HG02970 (cell line): ENCODE measurements around the gene INO80D.
"Not testable (repeated sequence)": the region's sequence is repeated elsewhere in the genome, so short reads cannot be mapped to it uniquely, and the experiment has no call there.

ENCODE experiments used
- ATAC-seq: cut with Tn5 transposase; IDR thresholded peaks from one replicate; pipeline ENCODE4 v1.9.1; 2021; ENCODE audit warnings: mild to moderate bottlenecking, moderate library complexity, moderate number of reproducible peaks; ENCODE audit not compliant: unreplicated experiment, low FRiP score

INO80D gene

GRCh38 chr2:206033452-206033851 is 52.5 kb downstream of the INO80D start:
- ATAC-seq, result not testable (repeated sequence)

- ATAC-seq, result no peak
These were observed 53.9 kb downstream of the INO80D start for GRCh38 chr2:206031950-206032567.

DNA sequence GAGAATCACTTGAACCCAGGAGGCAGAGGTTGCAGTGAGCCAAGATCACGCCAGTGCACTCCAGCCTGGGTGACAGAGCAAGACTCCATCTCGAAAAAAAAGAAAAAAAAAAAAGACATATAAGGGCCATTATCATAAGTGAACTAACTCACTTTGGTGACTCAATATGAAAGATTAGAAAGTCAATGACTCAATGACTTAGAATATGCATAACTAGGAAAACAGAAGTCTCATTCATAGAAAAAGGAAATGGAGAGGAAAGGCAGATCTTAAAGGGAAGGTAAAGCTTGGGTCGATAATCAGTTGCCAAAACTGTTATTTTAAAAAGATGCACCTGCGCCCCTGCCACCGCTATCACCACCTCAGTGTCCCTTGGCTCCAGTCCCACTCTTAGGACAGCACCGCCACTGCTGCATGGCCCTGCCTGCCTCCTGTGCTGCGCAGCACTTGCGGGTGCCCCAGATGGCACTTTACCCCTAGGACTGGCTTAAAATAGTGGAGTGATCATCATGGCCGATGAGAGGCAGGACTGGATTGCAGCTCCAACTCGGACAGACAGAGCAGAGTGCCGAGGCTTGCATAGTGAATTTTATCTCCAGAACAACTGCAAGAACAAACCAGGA is 54.7 kb downstream of the INO80D start:
- ATAC-seq, result no peak

GRCh38 chr2:206028101-206028500 is 57.9 kb downstream of the INO80D start:
- ATAC-seq, result no peak

DNA sequence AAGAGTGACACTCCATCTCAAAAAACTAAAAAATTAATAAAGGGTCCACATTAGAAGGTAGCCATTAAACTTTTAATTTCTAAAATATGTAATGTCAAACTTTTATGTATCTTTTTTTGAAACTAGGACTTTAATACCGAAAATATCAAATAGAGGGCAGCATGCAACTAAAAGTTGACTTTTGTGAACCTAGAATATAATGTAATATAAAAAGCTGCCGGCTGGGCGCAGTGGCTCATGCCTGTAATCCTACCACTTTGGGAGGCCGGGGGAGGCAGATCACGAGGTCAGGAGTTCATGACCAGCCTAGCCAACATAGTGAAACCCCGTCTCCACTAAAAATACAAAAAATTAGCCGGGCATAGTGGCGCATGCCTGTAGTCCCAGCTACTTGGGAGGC is 62.8 kb downstream of the INO80D start:
- ATAC-seq, result no peak

DNA sequence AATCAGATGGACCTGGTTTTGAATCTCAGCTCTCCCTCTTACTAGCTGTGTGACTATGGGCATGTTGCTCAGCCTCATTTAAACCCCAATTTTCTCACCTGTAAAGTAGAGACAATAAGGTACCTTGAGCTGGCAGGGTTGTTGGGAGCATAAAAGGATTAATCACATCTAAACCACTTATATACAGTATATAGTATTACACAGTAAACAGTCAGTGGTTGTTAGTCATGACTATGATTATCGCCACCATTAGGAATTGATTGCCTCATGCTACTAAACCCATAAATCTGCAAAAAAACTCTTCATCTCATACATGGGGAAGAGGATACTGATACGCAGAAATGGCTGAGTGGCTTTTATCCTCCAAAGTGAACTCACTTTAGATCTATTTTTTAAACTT is 65.8 kb downstream of the INO80D start:
- ATAC-seq, result no peak

- ATAC-seq, result not testable (repeated sequence)
These were observed 70.2 kb downstream of the INO80D start for GRCh38 chr2:206015746-206016145.

DNA sequence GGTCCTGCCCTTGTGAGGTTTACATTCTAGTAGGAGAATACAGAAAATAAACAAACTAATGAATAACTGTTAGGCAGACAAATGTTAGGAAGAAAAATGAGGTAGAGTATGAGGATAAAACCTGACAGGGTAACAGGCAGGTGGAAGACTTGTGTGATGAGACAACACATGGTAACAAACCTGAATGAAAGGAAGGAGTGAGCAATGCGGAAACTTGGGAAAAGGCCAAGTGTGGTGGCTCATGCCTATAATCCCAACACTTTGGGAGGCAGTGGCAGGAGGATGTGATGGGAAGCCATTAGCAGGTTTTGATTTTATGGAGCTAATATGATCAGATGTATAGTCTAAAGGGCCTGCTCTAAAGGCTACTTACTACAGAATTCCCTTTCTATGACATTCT is 74.2 kb downstream of the INO80D start:
- ATAC-seq, result no peak

GRCh38 chr2:206011018-206011614 is 74.9 kb downstream of the INO80D start:
- ATAC-seq, result no peak

GRCh38 chr2:206004004-206004693 is 81.8 kb downstream of the INO80D start:
- no peak for ATAC-seq

GRCh38 chr2:206002440-206002839 is 83.5 kb downstream of the INO80D start:
- ATAC-seq, result no peak

- ATAC-seq, result no peak
These were observed 84.1 kb downstream of the INO80D start for GRCh38 chr2:206001912-206002311.

- no peak for ATAC-seq
These were observed 85.2 kb downstream of the INO80D start for GRCh38 chr2:206000776-206001175.

DNA sequence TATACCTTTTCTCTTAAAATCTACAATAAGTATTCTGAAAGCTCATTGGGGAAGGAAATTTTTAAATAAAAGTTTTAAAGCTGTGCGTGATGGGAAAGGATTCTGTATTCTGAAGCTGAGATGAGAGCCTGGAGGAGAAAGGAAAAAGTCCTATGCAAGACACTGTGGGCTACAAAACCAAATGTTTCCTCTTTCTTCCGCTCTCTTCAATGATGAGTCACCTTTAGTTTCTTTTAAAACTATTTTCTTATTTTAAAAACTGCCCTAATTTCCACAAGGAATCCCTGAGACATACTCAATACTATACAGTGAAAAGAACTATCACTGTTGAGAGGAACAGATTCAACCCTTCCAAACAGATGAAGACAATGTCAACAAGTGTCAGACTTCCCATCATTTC is 87.4 kb downstream of the INO80D start:
- ATAC-seq, result no peak

DNA sequence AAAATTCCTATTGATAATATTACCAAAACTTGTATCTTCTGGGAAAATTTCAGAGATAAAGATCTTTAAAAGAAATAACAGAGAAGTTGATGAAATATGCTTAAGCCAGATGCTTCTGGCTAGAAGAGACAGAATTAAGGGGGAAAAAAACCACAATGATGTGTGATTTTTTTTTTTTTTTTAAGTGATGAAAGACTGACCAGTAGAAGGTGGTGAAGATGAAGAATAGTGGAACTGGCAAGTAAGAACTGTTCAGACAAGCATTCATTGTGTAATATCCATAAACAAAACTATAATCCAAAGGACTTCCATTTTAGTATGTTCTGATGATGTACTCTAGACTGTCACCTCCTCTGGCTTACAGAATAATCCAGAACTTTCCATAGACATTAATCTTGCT is 89.8 kb downstream of the INO80D start:
- ATAC-seq, result no peak

GRCh38 chr2:205995260-205995659 is 90.7 kb downstream of the INO80D start:
- no peak for ATAC-seq

DNA sequence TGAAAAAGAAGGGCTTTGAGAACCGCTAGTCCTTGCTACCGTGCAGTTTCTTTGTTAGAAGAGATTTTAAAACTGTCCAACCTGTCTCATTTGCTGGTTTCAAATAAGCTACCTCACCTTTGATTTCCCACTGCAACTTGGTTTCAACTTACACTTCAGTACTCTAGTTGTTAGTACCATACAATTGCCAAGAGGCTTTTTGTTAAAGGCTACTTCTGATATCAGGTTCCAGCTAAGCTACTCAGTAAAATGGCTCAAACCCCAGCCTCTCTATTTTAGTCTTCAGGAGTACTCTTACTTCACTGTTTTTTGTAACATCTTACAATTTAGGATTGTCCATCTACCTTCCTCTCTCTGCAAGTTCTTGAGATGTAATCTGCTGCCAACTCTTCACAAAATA is 91.6 kb downstream of the INO80D start:
- no peak for ATAC-seq

DNA sequence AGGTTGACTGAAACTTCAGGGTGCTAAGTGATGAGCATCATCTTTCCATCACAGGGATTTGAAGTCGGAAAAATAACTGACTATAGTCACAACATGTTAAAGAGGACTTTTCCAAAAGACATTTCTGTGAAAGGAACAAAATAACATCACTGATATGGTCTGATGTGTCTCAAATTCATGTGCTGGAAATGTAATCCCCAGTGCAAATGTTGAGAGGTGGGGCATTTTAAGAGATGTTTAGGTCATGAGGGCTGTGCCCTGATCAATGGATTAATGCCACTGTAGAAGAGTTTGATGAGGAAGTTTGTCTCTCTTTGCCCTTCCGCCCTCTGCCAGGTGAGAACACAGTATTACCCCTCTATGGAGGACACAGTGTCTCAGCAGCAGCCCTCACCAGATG is 95.9 kb downstream of the INO80D start:
- no peak for ATAC-seq

DNA sequence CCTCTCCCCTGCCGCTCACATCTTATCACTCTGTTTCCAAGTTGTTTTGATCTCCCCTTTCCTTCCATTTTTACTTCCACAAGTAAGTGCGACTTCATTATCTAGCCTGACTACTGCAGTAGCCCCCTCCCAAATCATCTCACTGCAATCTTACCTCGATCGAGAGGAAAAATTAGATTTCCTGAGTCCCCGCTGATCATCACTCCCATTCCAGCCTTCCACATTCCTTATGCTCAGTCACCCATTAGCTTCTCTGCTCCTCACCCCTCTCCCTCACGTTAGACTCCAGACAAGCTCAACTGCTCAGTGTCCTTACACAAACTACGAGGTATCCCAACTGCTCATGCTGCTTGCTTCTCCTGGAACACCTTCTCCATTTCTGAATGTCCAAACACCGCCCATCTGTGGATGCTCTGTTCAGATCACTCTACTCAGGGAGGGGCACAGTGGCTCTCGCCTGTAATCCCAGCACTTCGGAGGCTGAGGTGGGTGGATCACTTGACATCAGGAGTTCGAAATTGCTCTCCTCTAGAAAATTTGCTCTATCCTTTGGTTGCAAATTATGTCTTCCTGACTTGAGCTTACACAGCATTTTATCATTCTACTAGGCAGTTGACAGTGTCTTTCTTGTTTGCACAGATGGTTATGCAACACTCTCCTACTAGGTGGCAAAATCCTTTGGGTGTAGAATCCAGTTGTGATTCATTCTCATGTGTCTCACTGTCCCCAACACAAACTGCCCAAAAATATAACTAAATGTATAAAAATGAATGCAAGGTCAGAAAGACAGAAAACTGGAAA is 96.5 kb downstream of the INO80D start:
- ATAC-seq, result no peak

GRCh38 chr2:205988681-205989080 is 97.3 kb downstream of the INO80D start:
- ATAC-seq, result not testable (repeated sequence)

- ATAC-seq, result no peak
These were observed 97.7 kb downstream of the INO80D start for GRCh38 chr2:205988274-205988673.
